ENCODE measurements around the gene SESTD1. TPM values are rescaled to one million over a fixed set of nuclear protein-coding genes. Genes with fewer than 3 reads are reported as not detected.

The SESTD1 gene
- total and polyA plus RNA-seq, 2 of the 13 experiments (the other 11 are each of a cell fraction or from before 2014, with no cell fraction given), result 74.4 to 101 TPM

- H3K4me2 ChIP-seq (ENCODE audit: low read depth, low read length), result peak overlapping the region; percentile 91
- peak overlapping the region; percentile 96 for H3K9ac ChIP-seq (ENCODE audit: insufficient read depth, low read depth, low read length)
- no peaks in the 10 kb centered on the region for H3K9me3 ChIP-seq (ENCODE audit: low read length)
- WGBS (ENCODE audit: low lambda C conversion rate), result 46% methylated on average over 5 of the region's 5 CpGs
- H3K27ac ChIP-seq (ENCODE audit: extremely low read length, insufficient read depth, low read length), result peak overlapping the region; percentile 87
- POLR2A ChIA-PET, result interaction anchor here (0.7 to 2.7 kb wide), 5 partner anchors 8 to 260 kb away, joined by 3 to 21 read pairs (median 4); no protein-coding TSS in a partner anchor
- no peaks in the 10 kb centered on the region; a peak in 1 of 5 replicates for H3K27me3 ChIP-seq (ENCODE audit: control insufficient read depth in 1 of 2, insufficient read depth in 2 of 2, low read length in 2 of 2)
- peak overlapping the region; percentile 86 to 98 (median 96); a peak in 5 of 6 replicates for H3K4me3 ChIP-seq (replicated peaks in 1 of 3; ENCODE audit: insufficient read depth in 1 of 3, low read depth in 2 of 3, low read length in 3 of 3)
- FAIRE-seq (peak; percentile 46), ATAC-seq (no peak; the same call in 1 of the 3 replicates), DNase-seq (ENCODE audit: low spot score) (no peak)
- H3K4me1 ChIP-seq (ENCODE audit: insufficient read depth, low read length), result peaks cover 62% of the 10 kb centered on the region
- intact Hi-C loops (cut with micrococcal nuclease; ENCODE audit: unreplicated experiment), result no loop called here
- in situ Hi-C loops (cut with HindIII; ENCODE audit: extremely low pct_ligation_motif_present, low pct_unique_long_range_greater_than_20kb), result no loop called here
- H2AFZ ChIP-seq (ENCODE audit: low read length), result no peak overlapping the region
- H3K36me3 ChIP-seq (replicated peaks in 1 of 2; ENCODE audit: control insufficient read depth in 1 of 2, insufficient read depth in 2 of 2, low read length in 2 of 2), result no peaks in the 10 kb centered on the region
- CTCF ChIA-PET (ENCODE audit: low intra/inter-chr PET ratio, low total read pairs), result no interaction called here
- peaks cover 34% of the 10 kb centered on the region for H4K20me1 ChIP-seq (ENCODE audit: insufficient read depth, low read length)
- BruUV-seq (replicated peaks), result TSS peak; percentile 83
- peaks cover 41% of the 10 kb centered on the region for H3K79me2 ChIP-seq (ENCODE audit: insufficient read depth, low read length)
- no peak for TF ChIP-seq HDAC6 (IDR thresholded peaks at IDR 0.05; ENCODE audit: low read depth, low read length)
- TF ChIP-seq XBP1 (CRISPR knock-in tag; IDR thresholded peaks at IDR 0.05), result no peak
- no peak for TF ChIP-seq ZNF607 (CRISPR knock-in tag; IDR thresholded peaks at IDR 0.05; ENCODE audit: borderline replicate concordance)
- TF ChIP-seq DRAP1 (CRISPR knock-in tag; IDR thresholded peaks at IDR 0.05), result no peak
- no peak for TF ChIP-seq ELF4 (CRISPR knock-in tag; IDR thresholded peaks at IDR 0.05; ENCODE audit: borderline replicate concordance)
- TF ChIP-seq YEATS2 (CRISPR knock-in tag; IDR thresholded peaks at IDR 0.05; ENCODE audit: borderline replicate concordance), result no peak
- no peak for TF ChIP-seq TEF (CRISPR knock-in tag; IDR thresholded peaks at IDR 0.05)
- no peak for TF ChIP-seq ZNF317 (CRISPR knock-in tag; IDR thresholded peaks at IDR 0.05)
- no peak for TF ChIP-seq ZNF362 (CRISPR knock-in tag; IDR thresholded peaks at IDR 0.05; ENCODE audit: borderline replicate concordance)
- no peak for TF ChIP-seq MIER3 (CRISPR knock-in tag; IDR thresholded peaks at IDR 0.05; ENCODE audit: borderline replicate concordance)
- no peak for TF ChIP-seq ZNF430 (CRISPR knock-in tag; IDR thresholded peaks at IDR 0.05)
- no peak for TF ChIP-seq SMARCC2 (IDR thresholded peaks at IDR 0.05)
- no peak for TF ChIP-seq ZBTB20 (CRISPR knock-in tag; IDR thresholded peaks at IDR 0.05; ENCODE audit: borderline replicate concordance, low read depth)
- no peak for TF ChIP-seq ZBTB7A (CRISPR knock-in tag; IDR thresholded peaks at IDR 0.05)
- TF ChIP-seq ARID4A (CRISPR knock-in tag; IDR thresholded peaks at IDR 0.05; ENCODE audit: borderline replicate concordance), result no peak
- TF ChIP-seq ZNF577 (CRISPR knock-in tag; IDR thresholded peaks at IDR 0.05; ENCODE audit: borderline replicate concordance, low read depth), result no peak
- no peak for TF ChIP-seq GMEB2 (CRISPR knock-in tag; IDR thresholded peaks at IDR 0.05; ENCODE audit: low read depth)
- no peak for TF ChIP-seq BHLHE40 (IDR thresholded peaks at IDR 0.05; ENCODE audit: low read length)
Measured at GRCh38 chr2:179265082-179265510, 464 bp upstream of the SESTD1 start.

Data from HepG2 (cell line).